BJ (cell line): ENCODE measurements around the gene GBP4. TPM values are rescaled to one million over a fixed set of nuclear protein-coding genes. Genes with fewer than 3 reads are reported as not detected.

Source experiments
- CTCF ChIA-PET: fragments of 350-600 bp; formaldehyde crosslinking; extraction: SDS; loops from one replicate; lab custom pipeline; 2021; ENCODE audit warnings: antibody characterized with exemption, inconsistent platforms; lab: Yijun Ruan, JAX
- POLR2A ChIA-PET: fragments of 300-600 bp; sonication (Branson Sonifier 250); formaldehyde crosslinking; extraction: SDS; loops from one replicate; lab custom pipeline; 2021; ENCODE audit warnings: antibody characterized with exemption; lab: Charles Lee
- DNase-seq: peaks from one replicate; pipeline ENCODE4 v3.0.0-alpha.2; 2011; ENCODE audit warnings: low read depth
- H3K27me3 ChIP-seq: 2 replicates; pipeline ENCODE4 v1.6.0; 2011; ENCODE audit warnings: low read length; ENCODE audit not compliant: control insufficient read depth, insufficient read depth
- H3K36me3 ChIP-seq: 2 replicates; pipeline ENCODE4 v1.5.1; 2011; ENCODE audit warnings: low read length; ENCODE audit not compliant: control insufficient read depth, insufficient read depth
- H3K4me3 ChIP-seq: 2 replicates; pipeline ENCODE4 v1.5.1; 2011; ENCODE audit warnings: low read depth, mild to moderate bottlenecking, control low read depth, low read length
- polyA plus RNA-seq: library from polyadenylated mRNA; depleted of rRNA; stranded (reverse); fragments of >200 nt; gene quantifications from 2 replicates; pipeline ENCODE4 v1.2.3, GENCODE V29; 2011
- TF ChIP-seq, protein P1 (sequence below): IDR thresholded peaks from 2 replicates; pipeline ENCODE4 v1.5.1; 2011; ENCODE audit warnings: low read depth, mild to moderate bottlenecking, control low read depth, inconsistent platforms, low read length, moderate library complexity; ENCODE audit not compliant: insufficient read depth

The GBP4 gene
- polyA plus RNA-seq, 1 experiment, result 1.2 TPM

DNA sequence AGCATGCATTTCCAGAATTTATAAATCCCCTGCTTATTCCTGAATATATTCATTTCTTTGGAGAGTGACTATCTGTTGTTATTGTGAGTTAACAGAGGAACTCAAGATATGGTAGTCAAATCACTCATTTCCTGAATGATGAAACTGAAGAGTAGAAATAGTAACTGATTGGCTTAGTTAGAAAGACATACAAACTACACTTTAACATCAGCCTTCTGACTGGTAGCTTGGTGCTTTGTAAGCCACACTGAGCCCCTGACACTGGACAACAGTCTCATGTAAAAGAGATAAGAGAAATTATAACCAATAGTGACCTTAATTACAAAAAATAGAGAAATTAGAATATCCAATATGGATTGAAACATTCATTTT lies 27.7 kb downstream of the GBP4 start:
- ChIA-PET POLR2A (no interaction called here), CTCF (interaction anchor here (1.2 kb wide), 1 partner anchor 11 kb away, joined by 3 read pairs; no protein-coding TSS in a partner anchor)
- TF ChIP-seq, protein P1, sequence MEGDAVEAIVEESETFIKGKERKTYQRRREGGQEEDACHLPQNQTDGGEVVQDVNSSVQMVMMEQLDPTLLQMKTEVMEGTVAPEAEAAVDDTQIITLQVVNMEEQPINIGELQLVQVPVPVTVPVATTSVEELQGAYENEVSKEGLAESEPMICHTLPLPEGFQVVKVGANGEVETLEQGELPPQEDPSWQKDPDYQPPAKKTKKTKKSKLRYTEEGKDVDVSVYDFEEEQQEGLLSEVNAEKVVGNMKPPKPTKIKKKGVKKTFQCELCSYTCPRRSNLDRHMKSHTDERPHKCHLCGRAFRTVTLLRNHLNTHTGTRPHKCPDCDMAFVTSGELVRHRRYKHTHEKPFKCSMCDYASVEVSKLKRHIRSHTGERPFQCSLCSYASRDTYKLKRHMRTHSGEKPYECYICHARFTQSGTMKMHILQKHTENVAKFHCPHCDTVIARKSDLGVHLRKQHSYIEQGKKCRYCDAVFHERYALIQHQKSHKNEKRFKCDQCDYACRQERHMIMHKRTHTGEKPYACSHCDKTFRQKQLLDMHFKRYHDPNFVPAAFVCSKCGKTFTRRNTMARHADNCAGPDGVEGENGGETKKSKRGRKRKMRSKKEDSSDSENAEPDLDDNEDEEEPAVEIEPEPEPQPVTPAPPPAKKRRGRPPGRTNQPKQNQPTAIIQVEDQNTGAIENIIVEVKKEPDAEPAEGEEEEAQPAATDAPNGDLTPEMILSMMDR, result no peak
- Histone ChIP-seq H3K36me3 (no peaks in the 10 kb centered on the region), H3K4me3 (no peak overlapping the region), H3K27me3 (no peaks in the 10 kb centered on the region)
- no peak for DNase-seq

DNA sequence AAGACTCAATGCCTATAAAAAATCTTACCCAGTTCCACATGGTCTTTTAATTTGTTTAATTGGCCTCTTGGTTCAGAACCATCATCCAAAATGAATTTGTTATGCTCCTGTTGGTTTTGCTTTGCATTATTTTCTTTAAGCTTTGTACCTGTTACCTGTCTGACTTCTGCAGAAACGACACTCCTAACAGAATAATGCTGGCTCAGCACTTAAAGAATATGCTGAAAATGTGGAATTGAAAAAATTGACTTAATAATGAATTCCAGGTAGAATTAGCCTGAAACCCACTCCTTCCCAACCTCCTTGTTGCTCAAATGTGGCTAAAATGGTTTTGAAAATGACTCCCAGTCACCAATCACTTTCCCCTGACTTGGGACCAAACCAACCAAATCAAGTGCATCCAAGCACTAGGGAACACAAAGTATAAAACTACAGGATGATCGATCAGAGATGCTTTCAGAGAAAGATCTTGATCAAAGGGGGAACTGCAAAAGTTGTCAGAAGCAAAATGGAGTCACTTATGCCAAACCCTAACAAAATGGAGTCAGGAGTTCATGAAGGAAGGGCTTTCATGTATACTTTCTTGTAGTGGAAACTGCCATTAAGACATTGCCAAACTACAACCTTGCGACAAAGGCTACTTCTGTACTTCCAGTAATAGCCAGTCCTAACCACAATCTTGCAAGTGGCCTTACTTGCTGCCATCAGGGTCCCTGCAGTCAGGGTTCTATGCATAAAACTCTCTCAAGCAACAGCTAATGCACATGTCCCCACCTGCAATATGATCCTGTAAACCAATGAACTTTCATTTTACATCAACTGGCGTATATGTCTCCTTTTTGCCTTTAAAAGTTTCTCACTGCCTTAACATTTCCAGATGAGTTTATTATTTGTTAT lies 28.3 kb downstream of the GBP4 start:
- ChIA-PET CTCF (no interaction called here), POLR2A (no interaction called here)
- Histone ChIP-seq H3K36me3 (no peaks in the 10 kb centered on the region), H3K27me3 (no peaks in the 10 kb centered on the region), H3K4me3 (no peak overlapping the region)
- TF ChIP-seq, protein P1, result no peak
- DNase-seq, result no peak

DNA sequence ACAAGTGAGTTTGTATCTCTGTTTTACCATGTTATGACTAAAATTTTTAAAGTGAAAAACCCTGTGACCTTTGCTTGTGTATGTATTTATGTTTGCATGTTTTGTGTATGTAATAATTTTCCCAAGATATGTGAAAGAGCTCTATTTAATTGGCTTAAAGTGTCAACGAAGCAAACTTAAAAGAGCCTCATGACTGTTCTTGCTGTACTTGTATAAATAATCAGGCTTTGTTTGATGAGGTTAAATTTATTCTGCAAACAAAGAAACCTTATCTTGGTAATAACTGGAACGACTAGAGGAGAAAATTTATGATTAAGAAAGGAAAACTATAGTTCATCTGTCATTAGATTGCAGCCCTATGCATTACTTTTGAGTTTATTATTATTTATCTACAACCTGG lies 29.6 kb downstream of the GBP4 start:
- no peak for DNase-seq
- no peaks in the 10 kb centered on the region for H3K36me3 ChIP-seq
- ChIA-PET CTCF (interaction anchor here (0.8 kb wide), 1 partner anchor 163 kb away, joined by 3 read pairs; no protein-coding TSS in a partner anchor), POLR2A (no interaction called here)
- TF ChIP-seq, protein P1, result no peak
- no peak overlapping the region for H3K4me3 ChIP-seq
- H3K27me3 ChIP-seq, result no peaks in the 10 kb centered on the region

GRCh38 chr1:89167590-89168230 lies 31.0 kb downstream of the GBP4 start:
- TF ChIP-seq, protein P1, result no peak
- POLR2A ChIA-PET, result no interaction called here
- CTCF ChIA-PET, result interaction anchor here (0.5 to 1.0 kb wide), 2 partner anchors 12 to 226 kb away, joined by 3 read pairs; no protein-coding TSS in a partner anchor
- H3K36me3 ChIP-seq, result no peaks in the 10 kb centered on the region
- no peaks in the 10 kb centered on the region for H3K27me3 ChIP-seq
- no peak for DNase-seq
- no peak overlapping the region for H3K4me3 ChIP-seq

GRCh38 chr1:89166705-89167104 lies 32.0 kb downstream of the GBP4 start:
- Histone ChIP-seq H3K4me3 (no peak overlapping the region), H3K27me3 (no peaks in the 10 kb centered on the region), H3K36me3 (no peaks in the 10 kb centered on the region)
- TF ChIP-seq, protein P1, result no peak
- no peak for DNase-seq
- POLR2A ChIA-PET, result no interaction called here
- CTCF ChIA-PET, result interaction anchor here (1.0 kb wide), 1 partner anchor 13 kb away, joined by 3 read pairs; no protein-coding TSS in a partner anchor
